ENCODE results near the gene TCL1A.
"Not testable (repeated sequence)": the region's sequence is repeated elsewhere in the genome, so short reads cannot be mapped to it uniquely, and the experiment has no call there.

TCL1A gene

GRCh38 chr14:95756127-95756526 is 42.2 kb upstream of the TCL1A start:
- H3K4me3 ChIP-seq (ENCODE audit: low read length), result no peak overlapping the region
- DNase-seq (ENCODE audit: low read depth), result no peak
- no peak for TF ChIP-seq CTCF (conservative IDR thresholded peaks at IDR 0.05; ENCODE audit: low read length)

DNA sequence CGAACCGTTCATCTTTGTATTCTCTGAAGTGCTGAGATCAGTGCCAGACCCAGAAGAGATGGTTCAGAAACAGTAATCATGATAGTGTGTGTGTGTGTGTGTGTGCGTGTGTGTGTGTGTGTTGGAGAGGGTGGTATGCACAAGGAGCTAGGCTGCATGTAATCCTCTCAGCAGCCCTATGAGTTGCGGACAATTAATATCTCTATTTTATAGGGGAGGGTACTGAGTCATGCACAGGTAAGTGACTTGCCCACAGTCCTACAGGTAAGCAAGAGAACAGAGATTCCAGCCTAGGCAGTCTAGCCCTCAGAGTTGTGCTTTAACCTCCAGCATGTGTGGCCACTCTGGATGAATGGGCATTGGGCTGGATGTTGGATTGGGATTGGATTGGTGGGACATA is 27.9 kb upstream of the TCL1A start:
- no peak overlapping the region for H3K4me3 ChIP-seq (ENCODE audit: low read length)
- no peak for DNase-seq (ENCODE audit: low read depth)
- TF ChIP-seq CTCF (conservative IDR thresholded peaks at IDR 0.05; ENCODE audit: low read length), result no peak

GRCh38 chr14:95741038-95741490 is 27.1 kb upstream of the TCL1A start:
- TF ChIP-seq CTCF (conservative IDR thresholded peaks at IDR 0.05; ENCODE audit: low read length), result no peak
- H3K4me3 ChIP-seq (ENCODE audit: low read length), result no peak overlapping the region
- no peak for DNase-seq (ENCODE audit: low read depth)

- no peak overlapping the region for H3K4me3 ChIP-seq (ENCODE audit: low read length)
- no peak for TF ChIP-seq CTCF (conservative IDR thresholded peaks at IDR 0.05; ENCODE audit: low read length)
- DNase-seq (ENCODE audit: low read depth), result no peak
These were observed 25.4 kb upstream of the TCL1A start for GRCh38 chr14:95739356-95739755.

GRCh38 chr14:95733212-95733611 is 19.3 kb upstream of the TCL1A start:
- no peak for DNase-seq (ENCODE audit: low read depth)
- no peak for TF ChIP-seq CTCF (conservative IDR thresholded peaks at IDR 0.05; ENCODE audit: low read length)

DNA sequence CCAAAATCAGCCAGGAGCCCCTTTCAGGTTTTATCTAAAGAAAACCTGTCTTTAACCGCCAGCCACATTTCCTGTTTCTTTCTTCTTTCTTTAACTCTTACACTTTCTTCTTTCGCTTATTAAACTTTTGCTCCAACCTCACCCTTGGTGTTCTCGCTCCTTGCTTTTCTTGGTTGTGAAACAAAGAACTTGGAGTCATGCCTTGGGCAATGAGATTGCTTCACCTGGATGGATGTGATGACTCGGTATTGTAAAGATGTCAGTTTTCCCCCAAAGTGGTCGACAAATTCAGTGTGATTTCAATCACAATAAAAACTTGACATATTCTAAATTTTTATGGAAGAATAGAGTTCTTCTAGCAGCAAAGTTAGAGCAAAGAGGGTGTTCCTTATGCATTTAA is 16.2 kb upstream of the TCL1A start:
- TF ChIP-seq CTCF (conservative IDR thresholded peaks at IDR 0.05; ENCODE audit: low read length), result no peak
- no peak overlapping the region for H3K4me3 ChIP-seq (ENCODE audit: low read length)
- no peak for DNase-seq (ENCODE audit: low read depth)

More at GRCh38 chr14:95733212-95733611, 19.3 kb upstream of the TCL1A start:
- H3K4me3 ChIP-seq (ENCODE audit: low read length), result no peak overlapping the region

DNA sequence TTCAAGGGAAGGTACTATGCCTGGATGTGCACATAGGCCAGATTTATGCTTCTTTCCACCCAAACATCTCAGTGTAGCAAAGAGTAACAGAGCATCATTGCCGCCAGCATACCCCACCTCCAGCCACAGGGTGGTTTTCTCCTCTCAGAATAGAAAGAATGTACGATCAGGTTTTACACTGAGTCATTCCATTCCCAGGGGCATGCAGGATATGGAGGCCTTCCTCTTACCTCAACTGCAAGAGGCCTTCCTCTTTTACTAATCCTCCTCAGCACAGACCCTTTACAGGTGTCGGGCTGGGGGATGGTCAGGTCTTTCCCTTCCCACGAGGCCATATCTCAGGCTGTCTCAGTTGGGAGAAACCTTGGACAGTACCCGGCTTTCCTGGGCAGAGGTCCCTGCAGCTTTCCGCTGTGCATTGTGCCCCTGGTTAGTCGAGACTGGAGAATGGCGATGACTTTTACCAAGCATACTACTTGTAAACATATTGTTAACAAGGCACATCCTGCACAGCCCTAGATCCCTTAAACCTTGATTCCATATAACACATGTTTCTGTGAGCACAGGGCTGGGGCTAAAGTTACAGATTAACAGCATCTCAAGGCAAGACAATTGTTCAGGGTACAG is 15.6 kb upstream of the TCL1A start:
- not testable (repeated sequence) for H3K4me3 ChIP-seq (ENCODE audit: low read length); DNase-seq (ENCODE audit: low read depth)
